Measurements from ENCODE around the gene ANKRD34B. TPM values are rescaled to one million over a fixed set of nuclear protein-coding genes. Genes with fewer than 3 reads are reported as not detected.

Gene ANKRD34B
- total and polyA plus RNA-seq, 10 of the 15 experiments (the other 5 are each of a cell fraction or from before 2014, with no cell fraction given): under 0.01 TPM; not detected in 9

DNA sequence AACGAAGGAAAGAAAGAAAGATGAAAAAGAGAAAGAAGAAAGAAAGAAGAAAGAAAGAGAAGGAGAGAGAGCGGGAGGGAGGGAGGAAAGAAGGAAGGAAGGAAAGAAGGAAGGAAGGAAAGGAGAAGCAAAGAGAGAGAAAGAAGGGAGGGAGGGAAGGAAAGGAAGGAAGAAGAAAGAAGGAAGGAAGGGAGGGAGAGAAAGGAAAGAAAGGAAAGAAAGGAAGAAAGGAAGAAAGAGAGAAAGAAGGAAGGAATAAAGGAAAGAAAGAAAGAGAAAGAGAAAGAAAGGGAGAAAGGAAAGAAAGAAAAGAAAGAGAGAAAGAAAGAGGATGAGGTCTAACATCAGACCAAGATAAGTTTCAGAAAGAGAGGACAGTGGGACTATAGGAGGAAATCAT, 9.0 kb upstream of the ANKRD34B start (continued):
- TF ChIP-seq, protein P1, sequence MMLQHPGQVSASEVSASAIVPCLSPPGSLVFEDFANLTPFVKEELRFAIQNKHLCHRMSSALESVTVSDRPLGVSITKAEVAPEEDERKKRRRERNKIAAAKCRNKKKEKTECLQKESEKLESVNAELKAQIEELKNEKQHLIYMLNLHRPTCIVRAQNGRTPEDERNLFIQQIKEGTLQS (IDR thresholded peaks at IDR 0.05; ENCODE audit: borderline replicate concordance, extremely low read depth, low read depth, low read length): no peak
- TF ChIP-seq CREM (IDR thresholded peaks at IDR 0.05; ENCODE audit: low read depth) (no peak), SIX5 (IDR thresholded peaks at IDR 0.05; ENCODE audit: low read depth, low read length, severe bottlenecking) (no peak), IKZF1 (conservative IDR thresholded peaks at IDR 0.05) (no peak), NFYA (IDR thresholded peaks at IDR 0.05; ENCODE audit: borderline replicate concordance, low read depth, low read length) (no peak), ZNF24 (IDR thresholded peaks at IDR 0.05) (no peak), HDGF (IDR thresholded peaks at IDR 0.05) (no peak), MTA3 (IDR thresholded peaks at IDR 0.05; ENCODE audit: borderline replicate concordance, low read length) (no peak)

DNA sequence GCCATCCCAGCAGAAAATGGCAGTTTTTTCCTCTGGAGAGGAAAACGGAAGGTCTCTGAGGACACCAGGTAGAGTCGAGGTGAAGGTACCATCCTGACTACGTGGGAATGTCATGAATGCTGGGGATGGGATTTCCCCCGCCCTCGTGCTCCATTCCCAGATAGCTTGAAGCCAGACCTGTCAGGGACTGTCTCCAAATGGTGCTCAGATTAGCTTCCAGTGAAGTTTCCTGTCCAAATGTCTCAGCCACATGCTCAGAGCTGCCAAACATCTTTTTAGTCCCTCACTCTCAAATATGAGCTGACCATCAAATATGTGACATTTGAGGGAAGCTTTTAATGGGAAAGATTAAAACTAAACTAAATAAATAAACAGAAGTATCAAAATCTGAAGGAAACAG, 7.6 kb upstream of the ANKRD34B start:
- FAIRE-seq (no peak), DNase-seq (ENCODE audit: low read depth, low spot score) (no peak), ATAC-seq (no peak)
- intact Hi-C loops (cut with micrococcal nuclease; ENCODE audit: unreplicated experiment): no loop called here
- Histone ChIP-seq H3K27me3 (replicated peaks in 1 of 2; ENCODE audit: control insufficient read depth in 2 of 2, insufficient read depth in 2 of 2, low read length in 1 of 2) (no peaks in the 10 kb centered on the region), H3K79me2 (ENCODE audit: control insufficient read depth, insufficient read depth, low read length) (no peaks in the 10 kb centered on the region), H3K36me3 (ENCODE audit: control insufficient read depth in 2 of 2, insufficient read depth in 2 of 2, low read length in 1 of 2) (no peaks in the 10 kb centered on the region), H4K20me1 (ENCODE audit: control insufficient read depth, insufficient read depth) (no peaks in the 10 kb centered on the region), H3K27ac (ENCODE audit: control insufficient read depth, insufficient read depth) (no peak overlapping the region), H3K4me3 (no peak overlapping the region), H3K9ac (ENCODE audit: control insufficient read depth, insufficient read depth, low read length) (no peak overlapping the region), H3K9me3 (replicated peaks; ENCODE audit: control insufficient read depth, insufficient read depth, low read length) (no peaks in the 10 kb centered on the region), H2AFZ (ENCODE audit: control insufficient read depth, low read depth, low read length) (no peak overlapping the region), H3K4me2 (ENCODE audit: control insufficient read depth, insufficient read depth) (no peak overlapping the region), H3K4me1 (ENCODE audit: control insufficient read depth, insufficient read depth, low read length) (no peaks in the 10 kb centered on the region)
- WGBS (ENCODE audit: insufficient coverage, insufficient replicate concordance, low lambda C conversion rate, missing lambda C conversion rate): 23% methylated on average over 5 of the region's 5 CpGs
- TF ChIP-seq MYC (IDR thresholded peaks at IDR 0.05; ENCODE audit: insufficient read depth, insufficient read length, insufficient replicate concordance, low read length, severe bottlenecking) (no peak), HDAC6 (IDR thresholded peaks at IDR 0.05; ENCODE audit: unreplicated experiment) (no peak), EGR1 (IDR thresholded peaks at IDR 0.05; ENCODE audit: borderline replicate concordance in 1 of 2, low read depth in 2 of 2, low read length in 2 of 2) (no peak), TBL1XR1 (IDR thresholded peaks at IDR 0.05; ENCODE audit: low read depth, low read length) (no peak), SREBF2 (IDR thresholded peaks at IDR 0.05; ENCODE audit: low read length) (no peak)
- TF ChIP-seq, protein P2, sequence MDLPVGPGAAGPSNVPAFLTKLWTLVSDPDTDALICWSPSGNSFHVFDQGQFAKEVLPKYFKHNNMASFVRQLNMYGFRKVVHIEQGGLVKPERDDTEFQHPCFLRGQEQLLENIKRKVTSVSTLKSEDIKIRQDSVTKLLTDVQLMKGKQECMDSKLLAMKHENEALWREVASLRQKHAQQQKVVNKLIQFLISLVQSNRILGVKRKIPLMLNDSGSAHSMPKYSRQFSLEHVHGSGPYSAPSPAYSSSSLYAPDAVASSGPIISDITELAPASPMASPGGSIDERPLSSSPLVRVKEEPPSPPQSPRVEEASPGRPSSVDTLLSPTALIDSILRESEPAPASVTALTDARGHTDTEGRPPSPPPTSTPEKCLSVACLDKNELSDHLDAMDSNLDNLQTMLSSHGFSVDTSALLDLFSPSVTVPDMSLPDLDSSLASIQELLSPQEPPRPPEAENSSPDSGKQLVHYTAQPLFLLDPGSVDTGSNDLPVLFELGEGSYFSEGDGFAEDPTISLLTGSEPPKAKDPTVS (IDR thresholded peaks at IDR 0.05; ENCODE audit: low read depth, low read length): no peak
- CTCF ChIA-PET: no interaction called here
- SMC1A ChIA-PET (ENCODE audit: uncharacterized antibody, unreplicated experiment): no interaction called here
- POLR2A ChIA-PET: no interaction called here
- RAD21 ChIA-PET (ENCODE audit: unreplicated experiment): interaction anchor here (0.5 kb wide), 1 partner anchor 434 kb away, joined by 3 read pairs; no protein-coding TSS in a partner anchor
- in situ Hi-C loops (cut with MboI): no loop called here
- BruUV-seq (replicated peaks): no TSS peak

All from GM12878 (cell line).